SK-MEL-5 (cell line): ENCODE results near the gene ABCA8. TPM values are rescaled to one million over a fixed set of nuclear protein-coding genes. Genes with fewer than 3 reads are reported as not detected.
"Not testable (repeated sequence)": the region's sequence is repeated elsewhere in the genome, so short reads cannot be mapped to it uniquely, and the experiment has no call there.

ENCODE experiments used
- DNase-seq: peaks from one replicate; pipeline ENCODE4 v3.0.0-alpha.2; 2016; ENCODE audit warnings: low read depth, low spot score
- in situ Hi-C: cut with HindIII; loops from 2 replicates; pipeline ENCODE4 v1.10.0; 2016; ENCODE audit warnings: low sequenced_read_pairs, high pct_unique_total_duplicates, low pct_unique_long_range_greater_than_20kb
- polyA plus RNA-seq, 2 experiments: library from polyadenylated mRNA; depleted of rRNA; stranded (reverse); fragments of >200 nt; gene quantifications; 2 replicates each; pipeline ENCODE4 v1.2.3, GENCODE V29; 2015
- total RNA-seq: library from RNA; depleted of rRNA; stranded (reverse); fragments of >200 nt; shearing (Covaris generic); gene quantifications from 2 replicates; pipeline ENCODE4 v1.2.3, GENCODE V29; 2014; rRNA removed

ABCA8 gene, protein sequence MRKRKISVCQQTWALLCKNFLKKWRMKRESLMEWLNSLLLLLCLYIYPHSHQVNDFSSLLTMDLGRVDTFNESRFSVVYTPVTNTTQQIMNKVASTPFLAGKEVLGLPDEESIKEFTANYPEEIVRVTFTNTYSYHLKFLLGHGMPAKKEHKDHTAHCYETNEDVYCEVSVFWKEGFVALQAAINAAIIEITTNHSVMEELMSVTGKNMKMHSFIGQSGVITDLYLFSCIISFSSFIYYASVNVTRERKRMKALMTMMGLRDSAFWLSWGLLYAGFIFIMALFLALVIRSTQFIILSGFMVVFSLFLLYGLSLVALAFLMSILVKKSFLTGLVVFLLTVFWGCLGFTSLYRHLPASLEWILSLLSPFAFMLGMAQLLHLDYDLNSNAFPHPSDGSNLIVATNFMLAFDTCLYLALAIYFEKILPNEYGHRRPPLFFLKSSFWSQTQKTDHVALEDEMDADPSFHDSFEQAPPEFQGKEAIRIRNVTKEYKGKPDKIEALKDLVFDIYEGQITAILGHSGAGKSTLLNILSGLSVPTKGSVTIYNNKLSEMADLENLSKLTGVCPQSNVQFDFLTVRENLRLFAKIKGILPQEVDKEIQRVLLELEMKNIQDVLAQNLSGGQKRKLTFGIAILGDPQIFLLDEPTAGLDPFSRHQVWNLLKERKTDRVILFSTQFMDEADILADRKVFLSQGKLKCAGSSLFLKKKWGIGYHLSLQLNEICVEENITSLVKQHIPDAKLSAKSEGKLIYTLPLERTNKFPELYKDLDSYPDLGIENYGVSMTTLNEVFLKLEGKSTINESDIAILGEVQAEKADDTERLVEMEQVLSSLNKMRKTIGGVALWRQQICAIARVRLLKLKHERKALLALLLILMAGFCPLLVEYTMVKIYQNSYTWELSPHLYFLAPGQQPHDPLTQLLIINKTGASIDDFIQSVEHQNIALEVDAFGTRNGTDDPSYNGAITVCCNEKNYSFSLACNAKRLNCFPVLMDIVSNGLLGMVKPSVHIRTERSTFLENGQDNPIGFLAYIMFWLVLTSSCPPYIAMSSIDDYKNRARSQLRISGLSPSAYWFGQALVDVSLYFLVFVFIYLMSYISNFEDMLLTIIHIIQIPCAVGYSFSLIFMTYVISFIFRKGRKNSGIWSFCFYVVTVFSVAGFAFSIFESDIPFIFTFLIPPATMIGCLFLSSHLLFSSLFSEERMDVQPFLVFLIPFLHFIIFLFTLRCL (N-terminal part only)
- 30.7 and 33.8 TPM in 2 replicates for total RNA-seq
- polyA plus RNA-seq (2015; cell fraction: cytosol; rRNA removed), result 19.2 and 28.9 TPM in 2 replicates
- 143 and 165 TPM in 2 replicates for polyA plus RNA-seq (2015; cell fraction: nucleus; rRNA removed)

DNA sequence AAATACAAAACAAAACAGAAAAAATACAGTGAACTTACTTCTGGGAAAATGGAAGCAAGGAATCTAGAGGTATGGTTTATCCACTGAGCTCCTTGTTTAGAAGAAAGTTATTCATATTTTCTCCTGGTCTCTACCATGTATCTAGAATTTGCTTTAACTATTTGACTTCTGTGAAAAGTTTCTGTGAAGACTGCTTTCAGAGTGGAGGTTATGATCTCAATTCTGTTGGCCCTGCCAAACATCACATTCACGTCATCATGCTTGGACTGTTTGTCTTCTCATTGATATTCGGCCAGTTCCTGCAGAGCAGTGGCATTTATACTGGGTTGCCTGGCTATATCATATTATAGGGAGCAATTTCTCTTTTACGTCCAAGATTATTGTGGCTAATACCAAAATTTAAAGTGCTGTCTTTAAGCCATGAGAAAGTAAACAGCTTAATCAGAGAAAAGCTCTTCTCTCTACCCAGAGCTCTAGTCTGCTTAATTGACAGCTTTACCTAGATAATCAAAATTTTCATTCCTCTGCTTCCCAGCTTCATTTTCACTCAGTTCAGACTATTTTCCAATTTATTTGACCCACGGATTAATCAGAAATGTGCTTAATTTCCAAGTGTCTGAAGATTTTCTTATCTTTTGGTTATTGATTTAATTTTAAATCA is at the start of gene ABCA8:
Gene ABCA8, minus strand, starts transcription at position 212 of the 661 bp plus-strand sequence. CDS start 13,358 bp downstream, outside the sequence.
- peak; percentile 92 for DNase-seq
- in situ Hi-C loops, result no loop called here

DNA sequence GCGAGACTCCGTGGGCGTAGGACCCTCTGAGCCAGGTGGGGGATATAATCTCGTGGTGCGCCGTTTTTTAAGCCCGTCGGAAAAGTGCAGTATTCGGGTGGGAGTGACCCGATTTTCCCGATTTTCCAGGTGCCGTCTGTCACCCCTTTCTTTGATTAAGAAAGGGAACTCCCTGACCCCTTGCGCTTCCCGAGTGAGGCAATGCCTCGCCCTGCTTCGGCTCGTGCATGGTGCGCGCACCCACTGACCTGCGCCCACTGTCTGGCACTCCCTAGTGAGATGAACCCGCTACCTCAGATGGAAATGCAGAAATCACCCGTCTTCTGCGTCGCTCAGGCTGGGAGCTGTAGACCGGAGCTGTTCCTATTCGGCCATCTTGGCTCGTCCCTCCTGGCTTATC is 49.6 kb upstream of the ABCA8 start:
- DNase-seq, in situ Hi-C loops: not testable (repeated sequence)

DNA sequence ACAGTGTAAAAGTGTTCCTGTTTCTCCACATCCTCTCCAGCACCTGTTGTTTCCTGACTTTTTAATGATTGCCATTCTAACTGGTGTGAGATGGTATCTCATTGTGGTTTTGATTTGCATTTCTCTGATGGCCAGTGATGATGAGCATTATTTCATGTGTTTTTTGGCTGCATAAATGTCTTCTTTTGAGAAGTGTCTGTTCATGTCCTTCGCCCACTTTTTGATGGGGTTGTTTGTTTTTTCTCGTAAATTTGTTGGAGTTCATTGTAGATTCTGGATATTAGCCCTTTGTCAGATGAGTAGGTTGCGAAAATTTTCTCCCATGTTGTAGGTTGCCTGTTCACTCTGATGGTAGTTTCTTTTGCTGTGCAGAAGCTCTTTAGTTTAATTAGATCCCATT is 44.6 kb upstream of the ABCA8 start:
- DNase-seq, in situ Hi-C loops: not testable (repeated sequence)

DNA sequence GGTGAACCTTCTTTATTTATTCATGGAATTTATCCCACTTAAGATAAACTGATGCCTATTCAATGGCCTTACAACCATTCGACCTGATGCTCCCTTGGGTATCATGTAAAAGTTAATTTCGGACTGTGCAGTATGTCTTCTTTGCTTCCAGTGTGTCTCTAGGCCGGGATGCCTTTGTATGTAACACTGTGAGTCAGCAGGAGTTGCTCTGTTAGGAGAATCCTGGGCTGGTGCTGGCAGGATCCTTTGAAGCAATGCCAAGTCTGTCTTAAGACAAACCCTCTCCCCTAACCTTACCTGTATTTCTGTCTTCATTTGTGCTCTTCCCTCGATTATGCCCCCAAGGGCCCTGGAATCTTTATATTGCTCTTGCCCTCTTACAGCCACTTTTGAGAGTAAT is 37.9 kb upstream of the ABCA8 start:
- DNase-seq, result no peak
- in situ Hi-C loops, result no loop called here

DNA sequence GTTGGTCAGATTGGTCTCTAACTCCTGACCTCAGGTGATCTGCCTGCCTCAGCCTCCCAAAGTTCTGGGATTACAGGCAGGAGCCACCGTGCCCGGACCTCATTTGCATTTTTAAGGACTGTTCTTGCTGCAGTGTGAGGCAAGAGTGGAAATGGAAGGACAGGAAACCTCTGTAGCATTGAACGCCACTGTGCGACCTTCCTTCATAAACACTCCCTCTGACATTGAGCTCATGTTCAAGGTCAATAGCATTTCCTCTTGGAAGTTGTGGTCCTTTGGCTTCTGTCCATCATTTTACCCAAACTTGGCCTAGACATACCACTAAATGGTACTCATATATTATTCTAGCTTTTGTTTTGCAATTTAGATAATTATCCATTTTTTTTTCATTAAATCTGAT is 32.8 kb upstream of the ABCA8 start:
- no peak for DNase-seq
- in situ Hi-C loops, result no loop called here

DNA sequence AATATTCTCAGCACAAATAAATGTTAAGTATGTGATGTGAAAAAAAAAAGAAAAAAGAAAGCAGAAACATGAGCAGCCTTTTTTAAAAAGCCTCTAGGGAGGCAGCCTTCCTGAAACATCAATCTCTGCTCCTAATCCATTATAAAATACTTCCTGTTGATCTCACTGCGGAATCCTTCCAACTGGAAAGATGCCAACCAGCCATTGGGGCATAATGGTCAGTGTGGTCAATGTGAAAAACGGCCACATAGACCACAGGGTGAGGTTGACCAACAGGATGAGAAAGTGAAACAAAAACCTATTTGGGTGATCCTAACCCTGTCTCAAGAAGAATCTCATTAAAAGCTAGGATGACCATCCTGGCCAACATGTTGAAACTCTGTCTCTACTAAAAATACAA is 26.1 kb upstream of the ABCA8 start:
- peak; percentile 67 for DNase-seq
- in situ Hi-C loops, result no loop called here

DNA sequence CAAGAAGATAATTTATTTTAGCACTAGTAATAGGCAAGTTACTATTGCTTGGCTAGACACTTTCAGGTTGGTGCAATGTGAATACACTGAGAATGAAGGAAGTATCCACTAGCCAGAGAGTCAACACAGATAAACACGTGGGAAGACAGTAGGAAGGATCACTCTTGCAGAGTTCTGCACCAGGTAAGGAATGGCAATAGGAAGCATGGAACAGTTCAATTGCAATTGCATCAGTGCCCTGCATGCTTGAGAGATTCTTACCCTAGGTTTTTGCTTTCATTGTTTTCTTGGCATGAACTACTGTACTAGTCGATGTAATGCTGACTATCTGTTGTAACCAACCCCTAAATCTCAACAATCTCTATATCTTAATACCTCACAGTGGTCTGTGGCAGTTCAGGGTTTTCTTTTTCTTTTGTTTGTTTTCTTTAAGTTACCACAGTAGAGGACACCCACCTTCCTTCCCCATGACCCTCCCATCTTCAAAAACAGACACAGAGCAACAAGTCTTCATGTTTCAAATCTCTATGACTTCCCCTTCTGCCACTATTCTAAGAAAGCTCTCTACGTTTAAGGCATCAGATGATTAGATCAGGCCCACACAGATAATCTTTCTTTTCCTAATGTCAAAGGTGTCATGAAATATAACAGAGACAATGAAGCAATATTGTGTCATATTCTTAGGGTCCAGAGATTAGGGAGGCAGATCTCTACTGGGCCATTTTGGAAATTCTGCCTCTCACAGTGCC is 18.1 kb upstream of the ABCA8 start:
- in situ Hi-C loops, result no loop called here
- no peak for DNase-seq

DNA sequence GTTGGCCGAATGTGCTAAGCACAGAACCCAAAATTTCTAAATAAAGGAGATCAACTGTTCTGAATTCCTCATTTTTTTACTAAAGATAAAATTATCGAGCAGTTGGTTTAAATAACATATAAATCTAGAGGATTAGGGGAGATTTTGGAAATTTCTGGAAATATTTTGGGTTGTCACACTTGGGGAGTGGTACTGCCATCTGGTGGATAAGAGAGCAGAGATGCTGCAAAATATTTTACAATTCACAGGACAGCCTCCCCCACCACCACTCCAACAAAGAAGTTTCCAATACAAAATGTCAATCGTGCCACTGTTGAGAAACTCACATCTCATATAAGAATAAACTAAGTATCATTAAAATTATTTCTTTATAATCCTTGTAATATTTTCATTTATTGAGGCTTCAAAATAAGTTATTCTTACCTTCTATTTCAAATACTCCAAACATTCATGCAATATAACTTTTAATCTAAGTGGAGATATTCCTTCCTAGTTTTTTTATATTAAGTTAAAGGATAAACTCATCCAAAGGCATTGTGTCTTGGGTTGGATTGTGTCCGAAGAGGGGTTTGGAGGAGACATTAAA is 17.0 kb upstream of the ABCA8 start:
- in situ Hi-C loops, result no loop called here
- peak; percentile 83 for DNase-seq

DNA sequence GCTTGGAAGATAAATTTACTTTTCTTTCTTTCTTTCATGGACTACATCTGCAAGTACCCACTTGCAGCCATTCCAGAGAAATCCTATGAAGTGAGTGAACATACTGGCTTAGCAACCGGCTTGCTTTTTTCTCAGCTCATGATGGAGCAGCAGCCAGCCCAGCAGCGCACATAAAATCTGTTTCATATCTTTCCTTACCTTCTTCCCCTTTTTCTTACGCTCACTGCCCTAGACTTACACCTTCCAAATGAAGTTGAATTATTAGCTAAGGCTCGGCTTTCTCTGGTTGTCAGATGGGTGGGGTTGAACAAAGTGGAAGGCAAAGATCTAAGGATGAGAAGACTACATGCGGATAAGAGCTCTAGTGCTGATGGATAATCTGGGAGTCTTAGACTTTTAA is 13.9 kb upstream of the ABCA8 start:
- DNase-seq, result no peak
- in situ Hi-C loops, result no loop called here

DNA sequence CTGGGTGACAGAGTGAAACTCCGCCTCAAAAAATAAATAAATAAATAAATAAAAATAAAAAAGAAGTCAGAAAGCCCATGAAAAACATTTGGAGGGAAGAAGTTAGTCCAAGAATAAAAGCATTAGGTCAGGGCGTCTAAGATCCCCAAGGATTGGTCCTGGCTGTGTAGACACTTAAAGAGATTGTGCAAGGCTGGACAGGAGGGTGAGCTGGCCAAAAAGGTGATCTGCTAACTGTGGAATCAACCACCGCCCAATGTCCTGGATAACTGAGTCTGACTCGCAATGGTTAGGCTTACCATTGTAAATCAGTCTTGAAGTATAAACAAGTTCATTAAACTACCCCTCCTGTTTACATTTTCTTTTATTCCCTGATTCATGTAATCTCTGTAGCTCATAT is 8.8 kb upstream of the ABCA8 start:
- DNase-seq, result no peak
- in situ Hi-C loops, result no loop called here

DNA sequence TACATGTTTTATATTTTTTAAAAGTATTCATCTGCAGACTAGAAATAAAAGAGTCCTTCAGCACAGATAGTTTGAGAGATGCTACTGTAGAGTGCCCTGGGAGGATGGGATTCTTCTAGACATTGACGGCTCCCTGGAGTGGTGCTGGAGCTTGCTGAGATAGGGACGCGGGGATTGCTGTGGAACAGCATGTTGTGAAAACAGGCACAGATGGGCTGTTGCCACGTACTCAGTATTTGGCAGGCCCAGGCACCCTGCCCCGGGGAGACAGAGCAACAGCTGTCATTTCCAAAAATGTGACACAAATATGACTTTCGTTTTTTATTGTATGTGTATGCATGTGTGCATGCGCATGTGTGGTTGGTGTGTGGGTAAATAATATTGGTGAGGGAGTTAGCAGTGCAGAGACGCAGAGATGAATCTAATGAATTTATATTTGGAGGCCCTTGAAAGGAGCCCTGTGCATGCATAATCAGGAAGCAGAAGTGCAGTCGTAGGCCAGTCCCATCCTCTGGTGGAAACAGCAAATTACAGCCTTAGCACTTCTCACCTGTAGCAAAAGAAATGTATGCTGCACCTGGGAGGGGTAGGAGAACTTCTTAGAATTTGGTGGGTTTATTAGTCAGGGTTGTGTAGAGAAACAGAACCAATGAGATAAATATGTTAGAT is 6.2 kb upstream of the ABCA8 start:
- DNase-seq, result no peak
- in situ Hi-C loops, result no loop called here

DNA sequence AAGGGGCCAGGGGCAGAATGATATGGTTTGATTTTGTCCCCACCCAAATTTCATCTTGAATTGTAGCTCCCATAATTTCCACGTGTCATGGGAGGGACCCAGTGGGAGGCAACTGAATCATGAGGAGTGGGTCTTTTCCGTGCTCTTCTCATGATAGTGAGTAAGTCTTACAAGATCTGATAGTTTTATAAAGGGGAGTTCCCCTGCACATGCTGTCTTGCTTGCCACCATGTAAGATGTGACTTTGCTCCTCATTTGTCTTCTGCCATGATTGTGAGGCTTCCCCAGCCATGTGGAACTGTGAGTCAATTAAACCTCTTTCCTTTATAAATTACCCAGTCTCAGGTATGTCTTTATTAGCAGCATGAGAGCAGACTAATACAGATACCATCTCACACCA is 3.9 kb upstream of the ABCA8 start:
- DNase-seq, in situ Hi-C loops: not testable (repeated sequence)

DNA sequence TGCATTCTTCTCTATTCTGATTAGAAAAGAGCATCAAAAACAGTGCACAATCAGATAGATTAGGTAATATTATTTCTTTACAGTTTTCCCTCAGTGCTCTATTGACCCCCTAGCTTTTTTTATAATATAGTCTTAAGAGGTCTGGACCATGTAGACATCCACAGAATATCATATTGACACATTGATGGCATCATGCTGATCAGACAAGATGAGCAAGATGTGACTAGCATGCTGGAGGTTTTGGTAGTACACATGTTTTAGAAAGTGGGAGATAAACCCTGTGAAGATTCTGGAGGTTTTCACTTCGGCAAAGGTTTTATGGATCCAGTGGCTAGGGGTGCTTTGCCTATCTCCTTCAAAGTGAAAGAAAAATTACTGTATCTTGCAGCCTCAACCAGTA is 2.8 kb upstream of the ABCA8 start:
- DNase-seq, result no peak
- in situ Hi-C loops, result no loop called here

DNA sequence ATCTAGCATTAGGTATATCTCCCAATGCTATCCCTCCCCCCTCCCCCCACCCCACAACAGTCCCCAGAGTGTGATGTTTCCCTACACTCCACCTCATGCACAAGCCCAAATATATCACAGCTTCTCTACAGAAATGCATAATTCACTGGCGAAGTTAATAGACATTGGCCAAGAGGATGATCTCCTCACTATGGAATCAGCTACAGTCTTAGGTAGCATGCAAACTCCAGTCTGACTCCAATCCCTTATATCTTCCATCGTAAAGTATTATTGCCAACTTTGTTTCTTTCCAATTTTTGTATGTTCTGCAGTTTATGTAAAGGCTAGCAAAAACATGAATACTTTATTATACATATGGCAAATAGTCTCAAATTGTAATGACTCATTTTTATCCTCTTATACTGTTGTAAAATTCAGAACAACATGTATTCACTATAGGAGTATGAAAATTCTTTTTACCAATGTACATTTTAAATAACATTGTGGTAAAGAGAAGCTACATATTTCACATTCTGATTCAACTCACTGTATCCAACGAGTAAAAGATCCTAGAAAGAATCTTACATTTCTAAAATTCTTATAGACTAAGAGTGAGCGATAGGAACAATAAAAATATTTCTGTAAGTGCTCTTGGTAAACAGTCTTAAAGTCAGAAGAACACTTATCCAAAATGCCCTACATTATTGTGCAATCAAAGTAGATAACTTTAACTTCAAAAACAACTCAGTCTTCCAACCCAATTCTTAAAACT is 871 bp downstream of the ABCA8 start:
- DNase-seq, result no peak
- in situ Hi-C loops, result no loop called here

DNA sequence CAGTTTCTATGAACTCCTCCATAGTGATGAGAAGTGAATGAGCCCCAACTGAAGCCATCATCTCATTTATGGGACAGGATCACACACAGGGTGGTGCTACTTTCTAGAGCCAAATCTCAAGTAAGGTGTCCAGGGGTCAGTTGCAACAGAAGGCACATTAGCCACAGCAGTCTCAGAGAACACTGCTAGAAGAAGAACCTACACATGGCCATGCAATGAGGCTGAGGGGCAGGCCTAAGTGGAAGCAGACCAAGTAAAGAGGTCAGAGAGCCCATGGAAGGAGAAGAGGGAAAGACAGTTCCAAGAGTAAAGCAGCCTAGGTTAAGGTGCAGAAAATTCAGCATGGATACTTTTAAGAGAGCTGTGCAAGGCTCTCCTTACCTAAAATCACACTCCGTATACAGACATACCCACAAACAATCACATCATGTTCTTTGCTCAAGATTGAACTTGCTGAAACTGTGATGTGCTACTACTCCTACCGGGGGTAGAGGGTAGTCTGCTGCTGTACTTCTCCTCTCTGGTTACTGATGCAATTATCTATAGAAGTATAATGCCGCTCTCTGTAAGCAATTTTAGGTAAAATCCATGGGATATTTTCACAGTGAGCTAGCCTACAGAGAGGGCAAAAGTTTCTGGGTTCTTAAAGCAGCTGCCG is 1.7 kb downstream of the ABCA8 start:
- in situ Hi-C loops, result no loop called here
- no peak for DNase-seq
